NCI-H524 treated with DMSO at 0.1 percent for 48 hours (cell line): ENCODE results near the gene DDRGK1.
"Not testable (repeated sequence)": the region's sequence is repeated elsewhere in the genome, so short reads cannot be mapped to it uniquely, and the experiment has no call there.

Source experiments
- DNase-seq: peaks from one replicate; lab custom pipeline; 2025; lab: John Stamatoyannopoulos, UW

The DDRGK1 gene

DNA sequence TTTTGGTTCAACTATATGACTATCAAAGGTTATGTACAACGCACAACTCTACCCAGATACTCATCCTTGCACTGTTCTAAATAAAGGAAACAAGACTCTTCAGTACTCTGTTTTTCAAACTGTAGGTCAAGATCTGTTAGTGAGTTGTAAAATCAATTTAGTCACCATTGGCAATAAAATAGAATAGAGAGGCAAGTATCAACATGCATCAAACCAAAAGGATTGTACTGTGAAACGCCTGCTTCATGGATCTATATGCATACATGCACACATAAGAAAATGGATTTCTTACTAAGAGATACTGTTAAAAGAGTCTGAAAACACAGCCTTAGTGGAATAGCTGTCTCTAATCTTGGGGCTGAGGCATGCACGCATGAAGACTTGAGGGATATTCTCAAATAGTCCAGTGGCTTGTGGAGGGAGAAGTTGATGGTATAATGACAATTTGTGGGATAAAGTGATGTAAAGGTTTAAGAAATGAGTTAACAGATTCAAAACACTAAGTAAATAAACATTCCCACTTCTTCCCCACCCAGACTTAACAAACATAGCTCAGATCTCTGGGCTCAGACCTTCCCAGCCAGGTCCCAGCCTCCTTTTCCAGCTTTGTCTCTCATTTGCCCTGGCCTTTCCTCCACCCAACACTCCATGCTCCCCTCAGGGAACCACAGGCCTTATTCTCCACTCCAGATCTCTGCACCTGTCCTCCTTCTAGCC lies 20.4 kb downstream of the DDRGK1 start:
- no peak for DNase-seq

DNA sequence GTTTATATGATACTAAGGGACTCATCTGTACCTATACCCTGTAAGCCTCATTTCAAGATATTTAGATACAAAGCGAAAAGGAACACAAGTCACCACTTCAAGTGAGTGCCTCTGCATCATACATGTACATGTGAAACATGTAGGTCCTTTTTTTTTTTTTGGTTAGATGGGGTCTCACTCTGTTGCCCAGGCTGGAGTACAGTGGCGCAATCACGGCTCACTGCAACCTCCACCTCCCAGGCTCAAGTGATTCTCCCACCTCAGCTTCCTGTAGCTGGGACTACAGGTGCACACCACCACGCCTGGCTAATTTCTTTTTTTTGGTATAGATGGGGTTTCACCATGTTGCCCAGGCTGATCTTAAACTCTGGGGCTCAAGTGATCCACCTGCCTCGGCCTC lies 22.1 kb downstream of the DDRGK1 start:
- DNase-seq = not testable (repeated sequence)

DNA sequence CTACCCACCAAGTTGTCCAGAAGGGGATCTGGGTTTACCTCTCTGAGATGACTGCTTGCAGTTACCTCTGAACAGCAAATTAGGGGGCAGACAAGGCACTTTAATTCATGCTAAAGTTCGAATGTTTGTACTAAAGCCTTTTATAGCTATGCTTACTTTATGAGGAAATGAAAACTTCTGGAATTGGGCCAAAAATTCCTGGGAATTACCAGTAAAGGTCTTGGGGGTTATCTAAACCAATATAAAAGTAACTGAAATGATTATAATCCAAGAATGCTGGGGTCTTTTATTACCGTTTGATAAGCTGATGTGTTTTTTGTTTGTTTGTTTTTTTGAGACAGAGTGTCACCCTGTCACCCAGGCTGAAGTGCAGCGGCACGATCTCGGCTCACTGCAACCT lies 23.2 kb downstream of the DDRGK1 start:
- DNase-seq = no peak

DNA sequence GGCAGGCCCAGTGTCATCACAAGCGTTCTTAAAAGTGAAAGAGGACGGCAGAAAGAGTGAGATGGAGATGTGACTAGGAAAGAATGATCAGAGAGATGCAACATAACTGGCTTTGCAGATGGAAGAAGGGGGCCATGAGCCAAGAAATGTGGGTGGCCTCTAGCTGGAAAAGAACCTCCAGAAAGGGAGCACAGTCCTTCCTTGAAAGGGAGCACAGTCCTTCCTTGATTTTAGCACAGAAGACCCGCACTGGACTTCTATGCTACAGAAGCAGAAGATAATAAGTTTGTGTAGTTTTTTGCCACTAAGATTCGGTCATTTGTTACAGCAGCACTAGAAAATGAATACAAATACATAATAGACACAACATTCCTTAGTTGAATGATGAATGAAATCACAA lies 24.2 kb downstream of the DDRGK1 start:
- no peak for DNase-seq

DNA sequence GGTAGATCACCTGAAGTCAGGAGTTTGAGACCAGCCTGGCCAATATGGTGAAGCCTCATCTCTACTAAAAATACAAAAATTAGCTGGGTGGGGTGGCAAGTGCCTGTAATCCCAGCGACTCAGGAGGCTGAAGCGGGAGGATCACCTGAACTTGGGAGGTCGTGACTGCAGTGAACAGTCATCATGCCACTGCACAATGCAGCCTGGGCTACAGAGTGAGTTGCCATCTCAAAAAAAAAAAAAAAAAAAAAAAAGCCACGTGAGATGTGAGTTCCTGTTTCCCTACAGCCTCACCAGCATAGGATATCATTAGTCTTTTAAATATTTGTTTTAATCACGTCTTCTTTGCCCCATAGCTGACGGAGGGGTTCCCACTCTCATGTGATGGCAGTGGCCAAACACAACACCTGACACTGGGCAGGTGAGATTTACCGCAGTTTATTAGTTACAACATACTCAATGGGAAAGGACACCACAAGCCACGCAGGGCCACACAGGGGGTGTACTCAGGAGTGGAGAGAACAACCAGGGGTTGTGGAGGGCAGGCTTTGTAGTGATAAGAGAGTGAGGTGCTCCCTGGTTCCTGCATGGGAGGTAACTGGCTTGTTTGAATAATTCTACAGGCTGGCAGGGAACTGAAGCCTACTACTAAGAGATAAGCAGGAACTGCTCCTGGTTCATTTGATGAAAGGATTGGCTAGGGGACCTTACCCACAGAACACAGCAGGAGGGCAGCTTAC lies 26.6 kb downstream of the DDRGK1 start:
- no peak for DNase-seq

DNA sequence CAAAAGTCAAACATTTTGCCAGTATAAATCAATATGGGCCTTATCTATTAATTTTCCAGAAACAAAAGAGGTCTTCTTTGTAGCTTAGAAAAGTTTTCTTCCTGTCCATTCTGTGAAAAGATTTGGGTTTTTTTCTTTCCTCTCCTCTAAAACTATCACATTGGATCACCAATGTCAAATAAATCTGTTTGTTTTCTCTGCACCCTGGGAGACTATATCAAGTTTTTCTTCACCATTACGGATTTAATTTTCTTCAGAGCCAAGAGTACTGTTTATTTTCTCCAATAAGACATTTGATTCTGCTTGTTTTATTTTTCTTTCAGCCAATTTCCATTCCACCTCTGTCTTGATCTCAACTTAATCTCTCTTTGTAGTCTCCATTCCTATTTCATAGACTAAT lies 29.2 kb downstream of the DDRGK1 start:
- DNase-seq = no peak

DNA sequence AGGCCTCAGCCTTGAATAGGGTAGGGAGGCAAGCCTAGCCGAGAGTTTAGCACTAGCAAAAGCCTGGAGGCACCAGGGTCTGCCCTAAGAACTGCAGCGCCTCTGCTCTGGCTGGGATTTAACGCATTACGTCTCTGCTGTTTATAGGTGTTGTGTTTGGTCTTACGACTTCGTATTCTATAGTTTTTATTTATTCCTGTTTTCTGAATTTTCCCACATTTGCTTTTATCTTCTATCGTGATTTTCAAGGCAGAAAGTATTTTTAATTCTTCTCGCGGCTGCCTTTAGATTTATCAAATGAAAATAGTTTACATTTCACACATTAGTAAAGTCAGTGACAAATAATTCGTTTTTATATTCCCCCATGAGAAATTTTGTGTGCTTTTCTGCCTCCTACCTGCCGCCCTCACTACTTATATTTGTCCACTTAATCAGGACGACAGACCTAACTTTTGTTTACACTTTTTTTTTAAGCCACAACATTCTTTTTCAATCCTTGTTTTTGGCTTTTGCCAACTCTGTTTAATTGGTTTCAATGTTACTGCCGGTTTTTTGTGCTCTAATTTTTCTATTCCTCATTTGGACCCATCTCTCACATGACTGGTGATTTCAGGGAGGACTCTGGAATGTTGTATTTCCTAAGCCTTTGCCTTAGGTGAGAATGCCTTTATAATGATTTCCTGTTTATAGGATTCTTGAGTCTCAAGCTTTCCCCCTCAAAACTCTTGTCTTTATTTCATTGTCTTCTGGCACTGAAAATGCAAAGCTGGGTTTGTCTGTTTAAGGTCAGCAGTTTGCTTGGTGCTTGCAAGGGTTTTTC lies 29.8 kb downstream of the DDRGK1 start:
- no peak for DNase-seq

DNA sequence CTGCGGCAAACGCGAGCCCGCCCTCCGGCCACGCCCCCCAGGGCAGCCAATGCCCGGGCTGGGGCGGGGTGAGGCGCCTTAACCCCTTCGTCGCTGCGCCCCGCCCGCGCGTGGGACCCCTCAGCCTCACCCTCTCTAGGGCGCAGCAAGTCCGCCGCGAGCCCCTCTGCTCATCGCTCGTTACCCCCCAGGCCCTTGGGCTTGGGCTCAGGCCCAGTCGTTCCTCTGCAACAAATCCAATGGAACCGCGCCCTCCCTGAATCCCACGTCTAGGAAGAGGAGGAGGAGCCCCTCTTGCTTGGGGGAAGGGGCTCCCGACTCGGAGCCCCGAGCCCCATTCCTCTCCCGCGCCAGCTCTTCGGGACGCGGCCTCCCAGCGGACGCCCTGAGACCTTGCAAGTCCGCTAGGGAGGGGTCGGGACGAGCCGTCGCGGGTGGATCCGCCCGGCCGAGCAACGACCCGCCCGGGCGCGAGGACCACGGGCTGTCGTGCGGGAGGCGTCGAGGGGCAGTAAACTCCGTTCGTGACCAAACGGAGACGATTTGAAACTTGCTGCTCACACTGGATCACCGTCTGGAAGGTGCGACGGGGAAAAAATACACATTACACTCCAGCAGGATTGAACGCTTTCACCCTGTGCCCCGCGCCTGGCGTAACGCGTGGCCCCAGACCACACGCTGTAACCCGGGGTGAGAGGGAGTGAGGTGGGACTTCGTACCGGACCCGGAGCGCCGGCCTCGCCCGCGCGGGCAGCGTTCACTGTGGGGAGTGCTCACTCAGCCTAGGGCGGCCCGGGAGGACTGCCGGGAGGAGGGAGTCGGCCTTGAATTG lies 30.7 kb downstream of the DDRGK1 start:
- DNase-seq = peak; percentile 14

DNA sequence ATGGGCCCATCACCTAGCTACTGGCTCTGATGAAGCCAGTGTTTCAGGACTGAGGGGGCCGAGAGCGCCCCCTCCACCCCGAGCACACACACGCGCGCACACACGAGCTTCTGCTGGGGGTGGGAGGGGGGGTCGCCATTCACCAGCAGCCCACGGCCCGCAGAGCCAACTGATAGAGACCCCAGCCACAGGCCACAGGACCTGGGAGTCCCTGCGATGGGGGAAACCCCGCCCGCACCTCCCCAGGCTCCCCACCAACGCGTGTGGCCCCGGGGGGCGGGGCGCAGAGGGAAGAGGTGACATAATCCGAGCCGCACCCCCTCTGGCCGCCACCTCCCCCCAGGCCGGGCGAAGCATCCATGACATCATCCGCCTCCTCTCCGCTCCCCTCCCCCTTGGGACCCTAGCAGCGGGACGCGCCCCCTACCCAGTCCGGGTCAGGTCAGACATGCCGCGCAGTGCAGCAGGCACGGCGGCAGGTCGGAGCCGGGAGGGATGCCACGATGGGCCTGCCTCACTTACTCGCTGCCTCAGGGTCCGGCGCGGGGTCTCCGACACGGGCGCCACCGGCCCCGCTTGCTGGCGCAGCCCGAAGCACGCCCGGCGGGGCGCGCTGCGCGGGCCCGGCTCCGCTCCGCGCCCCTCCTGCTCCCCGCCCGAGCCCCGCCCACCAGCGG lies 31.4 kb downstream of the DDRGK1 start, which contains the start of gene LZTS3:
Gene LZTS3, minus strand, starts transcription at position 617 of the 677 bp plus-strand sequence. CDS start 6,386 bp downstream, outside the sequence.
- no peak for DNase-seq

DNA sequence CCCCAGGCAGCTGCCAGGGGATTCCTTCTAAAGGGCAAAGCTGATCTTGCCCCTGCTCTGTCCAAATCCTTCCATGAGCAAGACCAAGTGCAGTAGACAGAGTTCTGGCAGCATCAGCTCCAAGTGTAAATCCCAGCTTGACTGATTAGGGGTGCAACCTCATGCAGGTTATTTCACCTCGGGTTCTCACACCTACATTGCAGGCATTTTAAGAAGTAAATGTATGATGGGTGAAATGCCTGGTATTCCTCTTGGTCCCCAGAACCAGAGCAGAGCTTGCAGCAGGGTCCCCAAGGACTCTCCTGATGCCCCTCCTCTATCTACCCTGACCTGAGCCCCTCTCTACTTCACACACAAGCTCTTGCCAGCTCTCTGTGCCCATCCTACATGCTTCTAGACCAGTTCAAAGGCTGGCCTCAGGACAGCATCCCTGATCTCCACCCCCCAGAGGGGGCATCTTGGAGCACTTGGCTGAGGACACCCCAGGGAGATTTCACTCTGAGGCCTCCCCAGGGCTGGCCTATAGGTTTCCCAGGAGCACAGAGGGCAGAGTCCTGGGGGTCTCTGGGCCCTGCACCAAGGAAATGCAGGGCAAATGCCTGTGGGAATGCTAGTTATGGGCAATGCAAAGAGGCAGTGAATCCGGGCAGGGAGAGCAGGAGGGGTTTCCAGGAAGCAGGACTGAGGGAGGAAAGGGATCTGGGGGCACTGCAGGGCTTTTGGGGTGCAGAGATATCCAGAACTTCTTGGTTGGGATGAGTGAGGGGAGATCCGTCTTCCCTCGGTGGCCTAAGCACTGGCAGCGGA lies 32.2 kb downstream of the DDRGK1 start:
- DNase-seq = no peak

DNA sequence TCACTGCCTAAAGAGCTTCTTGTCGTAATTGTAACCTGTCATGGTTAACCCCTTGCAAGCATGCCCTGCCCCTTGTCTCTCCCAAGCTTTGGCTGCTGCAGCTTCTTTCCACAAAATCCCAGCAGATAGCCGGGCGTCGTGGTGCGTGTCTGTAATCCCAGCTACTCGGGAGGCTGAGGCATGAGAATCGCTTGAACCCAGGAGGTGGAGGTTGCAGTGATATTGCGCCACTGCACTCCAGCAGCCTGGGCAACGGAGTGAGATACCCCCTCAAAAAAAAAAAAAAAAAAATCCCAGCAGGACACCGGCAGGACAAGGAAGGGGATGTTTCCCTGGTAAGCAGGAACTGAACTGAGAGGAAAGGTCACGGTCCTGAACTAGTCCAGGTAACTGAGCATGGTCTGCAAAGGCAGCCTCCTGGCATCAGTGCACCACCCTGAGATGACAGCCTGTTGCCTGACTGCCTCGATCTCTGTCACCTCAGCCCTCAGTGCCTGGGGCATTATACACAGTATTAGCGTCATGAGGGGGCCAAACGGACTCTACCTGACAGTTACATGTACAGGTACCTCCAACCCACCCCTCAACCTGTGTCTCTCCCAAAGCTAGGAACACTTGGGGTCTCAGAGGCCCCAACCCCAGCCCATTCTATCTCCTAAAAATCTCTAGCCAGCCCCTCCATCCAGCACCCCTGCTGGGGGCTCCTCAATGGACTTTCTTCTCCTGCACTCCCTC lies 32.9 kb downstream of the DDRGK1 start:
- no peak for DNase-seq

DNA sequence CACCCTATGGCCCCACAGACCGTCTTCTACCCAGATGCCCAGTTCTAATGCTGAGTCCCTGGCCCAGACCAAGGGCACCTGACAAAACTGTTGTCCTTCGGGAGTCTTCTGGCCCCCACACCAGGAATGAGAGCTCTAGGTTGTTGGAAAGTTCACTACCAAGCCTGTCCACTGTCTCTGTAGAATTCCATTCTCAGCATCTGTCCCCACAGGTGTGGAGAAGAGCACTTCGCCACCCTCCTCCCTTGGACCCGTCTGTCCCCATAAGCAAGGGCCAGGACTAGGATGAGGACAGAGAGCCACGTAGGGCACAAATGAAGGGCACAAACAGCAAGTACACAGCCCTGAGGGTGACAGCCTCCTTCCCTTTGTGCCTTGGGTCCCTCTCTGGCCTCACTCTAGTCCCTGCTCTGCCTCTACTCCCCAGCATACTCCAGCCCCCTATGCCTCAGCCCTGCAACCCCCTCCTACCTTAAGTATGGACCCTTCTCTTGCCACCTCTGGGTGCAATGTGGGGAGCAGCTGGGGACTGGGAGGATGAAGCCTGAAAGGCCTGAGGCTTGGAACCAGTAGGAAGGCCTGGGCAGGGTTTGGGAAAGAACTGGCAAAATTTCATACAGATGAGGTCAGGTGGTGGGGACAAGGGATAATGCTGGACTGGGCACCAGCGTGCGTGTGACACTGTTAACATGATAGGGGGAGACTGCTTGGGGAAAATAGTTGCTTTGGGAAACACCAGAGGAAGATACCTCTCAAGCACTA lies 35.5 kb downstream of the DDRGK1 start:
- no peak for DNase-seq

DNA sequence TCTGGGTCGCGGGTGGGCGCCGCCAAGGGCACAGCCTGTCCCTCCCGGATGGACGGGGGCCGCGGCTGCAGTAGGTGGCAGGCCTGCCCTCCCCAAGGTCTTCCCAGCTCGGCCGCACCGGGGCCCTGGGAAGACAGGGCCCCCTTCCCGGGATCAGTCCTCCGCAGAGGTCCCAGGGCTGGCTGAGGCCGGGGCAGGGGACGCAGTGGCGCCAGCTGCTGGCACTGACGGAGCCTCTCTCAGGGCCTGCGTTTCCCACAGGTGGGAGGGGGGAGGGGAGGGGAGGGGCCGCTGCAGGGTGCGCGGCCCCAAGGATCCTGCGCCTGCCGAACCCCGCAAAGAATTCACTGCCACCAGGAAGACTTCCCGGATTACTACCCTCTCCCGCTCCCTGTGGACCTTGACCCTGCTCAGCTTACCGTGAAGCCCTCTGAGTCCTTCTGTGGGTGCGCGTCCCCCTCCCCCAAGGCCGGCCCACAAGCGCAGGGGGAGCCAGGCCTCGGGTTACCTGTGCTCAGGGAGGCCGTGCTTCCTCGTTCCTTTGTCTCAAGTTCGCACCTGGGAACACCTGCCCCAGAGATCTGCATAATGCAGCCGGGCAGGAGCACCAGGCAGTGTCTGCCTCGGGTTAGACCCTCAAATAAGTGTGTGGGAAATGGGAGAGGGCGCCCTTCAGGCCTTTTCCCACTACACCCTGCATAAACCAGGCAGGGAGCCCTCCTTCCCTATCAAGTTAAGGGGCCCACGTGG lies 36.2 kb downstream of the DDRGK1 start:
- no peak for DNase-seq

DNA sequence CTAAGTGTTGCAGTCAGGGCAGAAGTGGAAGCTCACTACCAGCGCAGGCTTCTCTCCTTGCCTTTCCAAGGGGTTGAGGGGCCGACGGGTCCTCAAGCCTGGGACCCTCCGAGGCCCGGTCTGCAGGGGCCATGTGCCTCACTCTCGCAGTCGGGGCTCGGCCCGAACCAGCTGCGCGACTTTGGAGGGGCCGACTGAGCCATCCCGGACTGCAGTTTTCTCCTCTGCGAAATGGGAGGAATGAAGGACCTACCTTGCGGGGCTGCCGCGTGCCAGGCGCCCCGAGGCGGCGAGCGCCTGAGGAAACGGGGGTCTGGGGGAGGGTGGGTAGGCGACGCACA lies 36.8 kb downstream of the DDRGK1 start:
- no peak for DNase-seq

DNA sequence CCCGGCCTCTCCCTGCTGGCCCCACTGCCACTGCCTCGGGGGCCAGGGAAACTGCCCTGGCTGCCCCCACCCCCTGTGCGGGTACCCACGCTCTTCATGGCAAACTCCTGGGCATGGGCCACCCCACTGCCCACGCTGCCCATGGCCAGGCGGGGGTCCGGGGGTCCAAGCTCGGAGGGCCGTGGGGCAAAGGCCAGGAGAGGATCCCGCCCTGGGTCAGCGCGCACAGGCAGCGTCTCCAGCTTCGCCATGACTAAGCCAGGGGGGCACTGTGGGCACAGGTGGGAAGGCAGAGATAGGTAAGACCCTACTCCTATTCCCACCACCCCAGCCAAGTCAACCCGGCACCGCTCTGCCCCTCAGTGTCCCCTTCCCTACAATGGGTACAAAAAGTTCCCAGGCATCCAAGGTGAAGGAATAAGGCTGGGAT lies 37.6 kb downstream of the DDRGK1 start:
- no peak for DNase-seq

DNA sequence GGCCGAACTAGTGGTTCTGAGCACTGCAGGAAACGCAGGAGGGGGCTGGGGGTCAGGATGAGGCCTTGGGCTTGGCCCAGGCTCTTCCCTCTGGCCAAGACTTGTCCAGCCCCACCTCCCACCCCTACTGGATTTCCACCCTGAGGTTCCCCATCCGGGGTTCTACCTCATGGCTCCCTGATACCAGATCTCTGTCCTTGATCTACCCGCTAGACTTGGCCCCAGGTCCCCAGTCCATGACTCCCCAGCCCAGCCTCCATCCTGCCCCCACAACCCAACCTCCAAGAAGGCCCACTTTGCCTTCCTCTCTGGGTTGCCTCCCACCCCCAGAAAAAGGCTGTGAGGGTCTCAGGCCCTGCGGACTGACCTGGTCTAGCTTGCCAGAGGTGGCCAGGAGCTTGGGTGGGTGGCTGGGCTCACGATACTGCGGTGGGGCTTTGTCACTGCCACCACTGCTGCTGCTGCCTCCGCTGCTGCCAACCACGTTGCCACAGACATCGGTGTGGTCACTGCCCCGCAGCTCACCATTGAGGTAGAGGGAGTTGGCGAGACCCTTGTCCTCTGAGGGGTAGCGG lies 38.1 kb downstream of the DDRGK1 start:
- no peak for DNase-seq

DNA sequence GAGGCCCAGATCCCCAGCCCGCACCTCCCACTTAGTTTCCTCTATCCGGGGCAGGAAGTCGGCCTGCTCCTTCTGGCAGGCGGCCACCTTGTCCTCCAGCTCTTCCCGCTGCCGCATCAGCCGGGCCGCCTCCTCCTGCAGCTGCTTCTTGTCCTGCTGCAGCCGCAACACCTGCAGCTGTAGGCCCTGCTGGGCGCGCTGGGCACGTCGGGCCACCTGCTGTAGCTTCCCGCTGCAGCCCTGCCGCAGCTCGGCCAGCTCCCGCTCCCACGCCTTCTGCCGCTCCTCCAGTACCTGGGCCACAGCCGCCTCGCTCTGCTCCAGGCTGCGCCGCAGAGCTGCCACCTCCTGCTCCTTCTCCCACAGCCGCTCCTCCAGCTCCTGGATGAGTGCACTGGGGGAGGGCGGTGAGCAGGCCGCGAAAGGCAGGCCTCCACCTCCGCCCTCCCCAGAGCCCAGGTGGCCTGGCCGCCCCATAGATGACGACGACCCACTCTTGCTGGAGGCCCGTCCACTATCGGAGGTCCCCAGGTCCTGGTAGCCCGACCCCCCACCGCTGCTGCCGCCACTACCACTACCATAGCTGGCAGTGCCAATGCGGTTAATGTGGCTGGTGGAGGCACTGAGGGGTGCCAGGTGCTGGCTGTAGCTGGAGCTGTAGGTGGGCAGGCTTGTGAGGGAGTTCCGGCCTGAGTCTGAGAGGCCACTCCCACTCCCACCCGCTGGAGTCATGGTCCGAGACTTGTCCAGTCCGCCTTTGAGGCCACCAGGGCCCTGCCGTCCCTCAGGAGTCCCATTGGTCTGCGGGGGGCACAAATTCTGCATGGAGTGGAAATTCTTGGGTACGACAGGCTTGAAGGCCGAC lies 38.8 kb downstream of the DDRGK1 start:
- peak; percentile 36 for DNase-seq
